ENCODE results near the gene EHBP1. TPM values are rescaled to one million over a fixed set of nuclear protein-coding genes. Genes with fewer than 3 reads are reported as not detected.
"Not testable (repeated sequence)": the region's sequence is repeated elsewhere in the genome, so short reads cannot be mapped to it uniquely, and the experiment has no call there.

EHBP1 gene
- polyA plus RNA-seq, 3 donors = 48.1 to 60.0 (median 55.3) TPM

DNA sequence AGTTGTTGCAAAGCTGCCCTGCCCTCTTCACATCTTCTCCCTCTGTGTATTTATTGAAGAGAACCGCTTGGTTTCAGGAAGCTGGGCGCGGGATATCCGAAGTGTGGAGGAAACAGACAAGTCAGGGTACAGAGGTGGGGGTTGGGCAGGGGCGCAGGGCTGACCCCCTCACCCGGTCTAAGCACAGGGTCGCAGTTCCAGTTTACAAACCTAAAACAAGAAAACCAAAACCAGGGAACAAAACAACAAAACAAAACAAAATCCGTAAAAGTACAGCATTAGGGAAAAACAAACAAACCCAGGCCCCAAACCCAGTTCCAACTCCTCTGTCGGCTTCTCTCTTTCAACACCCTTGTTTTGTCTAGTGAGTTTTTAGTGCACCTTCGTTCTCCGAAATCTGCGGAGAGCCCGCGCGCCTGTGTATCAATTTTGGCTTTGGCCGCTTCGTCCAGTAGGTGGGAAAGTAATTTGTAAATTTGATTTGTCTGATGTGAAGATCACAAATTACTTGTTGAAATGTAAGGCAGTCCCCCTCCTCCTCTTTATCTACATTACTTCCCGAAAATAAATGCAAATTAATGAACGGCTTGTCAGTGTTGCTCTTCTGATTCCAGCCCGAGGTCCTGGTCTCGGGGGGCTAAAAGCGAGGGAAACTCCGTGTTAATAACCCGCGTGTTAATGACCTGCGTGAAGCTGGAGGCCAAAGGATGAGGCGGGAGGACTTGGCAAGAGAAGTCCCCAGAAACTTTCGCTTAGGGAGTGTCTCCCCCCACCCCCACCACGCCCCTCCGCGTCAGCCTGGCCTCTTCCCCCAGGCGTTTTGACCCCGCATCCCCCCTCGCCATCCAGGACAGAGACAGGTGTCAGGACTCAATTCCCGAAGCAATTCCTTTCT, 352.0 kb downstream of the EHBP1 start:
- no peak for DNase-seq (ENCODE audit: low read depth in 3 of 3, low spot score in 2 of 3)

DNA sequence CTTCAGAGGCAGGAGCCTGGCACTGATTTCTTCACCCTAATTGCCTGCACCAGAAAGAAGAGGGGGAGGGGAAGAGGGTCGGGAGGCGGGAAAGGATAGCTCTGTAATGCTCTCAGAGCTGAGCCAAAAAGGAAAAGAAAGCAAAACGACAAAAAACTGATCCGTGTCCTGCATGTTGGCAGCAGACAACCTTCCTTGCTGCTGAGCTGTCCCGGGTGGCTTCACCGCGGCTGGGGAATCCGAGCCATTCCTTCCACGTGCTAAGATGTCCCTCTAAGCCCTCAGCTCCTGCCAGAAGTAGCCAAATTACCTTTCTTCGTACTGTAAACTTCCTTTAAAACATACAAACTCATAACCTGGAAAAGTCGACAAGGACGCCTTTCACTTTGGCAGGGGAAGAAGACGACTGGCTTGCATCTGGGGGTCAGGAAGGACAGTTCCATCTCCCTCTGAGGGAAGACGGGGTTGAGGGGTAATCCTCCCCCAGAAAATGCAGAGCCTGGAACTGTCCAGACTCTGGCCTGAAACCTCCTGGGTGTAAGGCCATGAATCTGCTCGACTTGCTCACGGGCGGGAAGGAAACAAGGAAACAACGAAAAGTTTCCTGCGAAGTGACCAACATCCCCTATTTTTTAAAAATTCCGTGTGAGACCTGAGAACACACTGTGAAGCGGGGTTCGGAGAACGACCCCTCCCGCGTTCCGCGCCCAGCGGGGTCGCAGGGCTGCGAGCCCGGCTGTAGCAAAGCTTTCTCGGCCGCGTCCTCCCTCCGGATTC, 352.8 kb downstream of the EHBP1 start:
- DNase-seq (ENCODE audit: low read depth in 3 of 3, low spot score in 2 of 3) = no peak

DNA sequence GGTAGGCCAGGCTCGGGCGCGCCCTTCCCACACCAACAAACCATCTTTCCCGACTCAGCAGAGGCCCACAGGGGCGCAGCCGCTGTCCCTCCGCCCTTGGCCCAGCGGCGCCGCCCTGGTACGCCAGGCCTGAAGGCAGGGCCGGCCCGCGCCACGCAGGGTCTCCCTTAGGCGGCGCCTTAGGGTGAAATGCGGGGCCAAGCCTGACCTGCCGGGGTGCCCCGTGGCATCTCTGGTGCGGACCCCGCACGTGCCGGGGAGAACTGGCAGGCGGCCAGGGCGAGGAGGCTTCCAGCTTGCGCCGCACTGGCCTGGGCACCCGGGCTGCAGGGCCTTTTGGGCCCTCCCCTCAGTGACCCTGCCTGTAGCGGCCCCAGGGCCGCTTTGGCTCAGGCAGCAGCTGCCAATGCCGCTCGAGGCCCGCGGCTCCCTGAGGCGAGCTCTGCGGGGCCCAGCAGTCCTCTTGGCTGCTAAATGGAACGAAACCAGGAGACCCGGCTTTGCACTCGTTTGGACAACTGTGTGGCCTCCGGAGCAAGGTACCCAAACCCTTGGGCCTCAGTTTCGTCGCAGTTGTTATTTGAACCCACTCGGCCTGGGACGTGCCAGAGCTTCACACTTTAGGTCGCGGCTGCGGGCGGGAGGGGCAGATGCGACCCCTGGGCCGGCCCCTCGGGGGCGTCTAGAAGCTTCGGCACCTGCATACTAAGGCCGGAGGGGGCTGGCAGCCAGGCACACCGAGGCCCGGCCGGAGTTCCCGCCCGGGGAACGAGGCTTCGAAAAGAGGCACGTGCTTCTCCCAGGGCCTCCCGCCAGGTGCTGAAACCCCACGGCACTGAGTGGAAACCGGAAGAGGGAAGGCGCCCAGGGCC, 353.6 kb downstream of the EHBP1 start:
- DNase-seq (ENCODE audit: low read depth in 3 of 3, low spot score in 2 of 3) = no peak

DNA sequence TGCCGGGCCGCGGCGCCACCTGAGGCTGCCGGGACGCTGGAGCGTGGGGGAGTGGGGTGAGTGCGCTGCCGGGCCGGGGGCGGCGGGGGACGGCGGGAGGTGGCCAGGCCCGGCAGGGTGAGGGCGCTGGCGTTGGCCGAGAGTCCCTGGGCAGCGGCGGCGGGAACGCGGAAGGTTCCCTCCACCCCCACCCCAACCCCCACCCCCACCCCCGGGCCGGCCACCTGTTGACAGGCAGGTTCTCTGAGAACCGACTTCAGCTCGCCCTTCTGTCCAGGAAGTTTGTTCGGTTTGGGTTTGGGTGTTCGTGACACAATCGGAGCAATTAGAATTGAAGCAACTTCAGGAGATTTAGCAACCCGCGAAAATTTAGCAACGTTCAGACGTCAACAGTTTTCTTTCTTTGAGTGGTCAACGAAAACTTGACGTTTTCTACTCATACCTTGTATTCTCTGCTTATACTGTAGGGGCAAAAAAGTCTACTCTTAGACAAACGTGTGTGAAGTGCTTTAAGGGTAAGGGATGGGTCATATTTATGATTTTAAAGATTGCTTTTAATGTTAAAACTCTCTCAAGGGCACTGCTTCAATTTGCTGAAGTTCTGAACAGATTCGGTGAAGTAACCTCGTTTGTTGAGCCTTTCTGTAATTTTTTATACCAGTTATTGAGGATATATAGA, 354.4 kb downstream of the EHBP1 start:
- no peak for DNase-seq (ENCODE audit: low read depth in 3 of 3, low spot score in 2 of 3)

DNA sequence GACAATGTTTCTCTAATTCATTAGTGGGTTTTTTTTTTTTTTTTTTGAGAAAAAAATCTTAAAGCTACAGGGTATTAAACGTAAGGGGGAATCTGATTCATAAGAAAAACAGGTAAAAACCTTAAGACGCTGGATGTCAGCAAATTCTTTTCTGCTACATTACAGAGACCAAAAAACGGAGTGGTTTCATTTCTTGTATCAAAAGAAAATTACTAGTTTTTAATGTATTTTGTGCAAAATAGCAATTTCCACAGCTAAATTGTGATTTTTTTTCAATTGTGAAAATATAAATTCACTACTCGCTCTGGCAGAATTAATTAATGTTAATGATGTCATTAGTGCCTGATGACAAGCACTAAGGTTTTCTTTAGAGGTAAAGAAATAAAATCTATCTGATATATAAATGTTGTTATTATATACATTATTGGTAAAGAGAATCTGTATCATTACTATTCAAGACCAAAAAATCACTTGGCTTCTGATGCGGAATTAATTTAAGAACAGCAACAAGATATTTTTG, 355.0 kb downstream of the EHBP1 start:
- DNase-seq (ENCODE audit: low read depth in 3 of 3, low spot score in 2 of 3) = no peak

DNA sequence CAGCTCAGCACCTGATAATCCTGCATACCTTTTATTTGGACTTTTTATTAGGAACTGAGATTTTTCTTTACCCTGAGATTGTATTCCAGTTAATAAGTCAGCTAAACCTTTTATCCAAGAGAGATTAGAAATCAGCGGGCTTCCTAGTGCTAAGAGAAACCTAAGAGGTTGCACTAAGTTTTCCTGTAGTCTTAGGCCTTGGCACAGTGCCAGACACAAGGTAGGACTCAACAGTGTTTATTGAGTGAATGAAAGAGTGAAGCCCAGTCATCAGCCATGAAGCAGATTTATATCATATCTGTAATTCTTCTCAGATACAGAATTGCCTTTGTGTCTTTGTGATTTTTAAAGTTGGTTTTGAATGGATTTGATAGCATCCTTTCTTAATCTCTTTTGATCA, 358.7 kb downstream of the EHBP1 start:
- no peak for DNase-seq (ENCODE audit: low read depth in 3 of 3, low spot score in 2 of 3)

DNA sequence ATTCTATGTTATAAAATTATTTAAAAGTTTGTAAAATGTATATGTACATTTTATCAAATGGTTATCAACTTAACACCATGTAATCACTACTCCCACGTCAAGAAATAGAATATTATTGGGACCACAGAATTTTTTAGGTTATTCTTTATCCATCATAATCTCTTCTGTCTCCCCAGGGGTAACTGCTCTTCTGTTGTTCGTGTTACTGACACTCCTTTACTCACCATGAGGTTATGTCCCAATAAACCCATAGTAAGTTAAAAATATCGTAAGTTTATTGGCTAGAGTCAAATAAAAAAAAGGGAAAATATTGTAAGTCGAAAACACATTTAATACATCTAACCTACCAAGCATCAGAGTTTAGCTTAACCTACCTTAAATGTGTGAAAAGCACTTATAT, 359.1 kb downstream of the EHBP1 start:
- DNase-seq (ENCODE audit: low read depth in 3 of 3, low spot score in 2 of 3) = no peak

DNA sequence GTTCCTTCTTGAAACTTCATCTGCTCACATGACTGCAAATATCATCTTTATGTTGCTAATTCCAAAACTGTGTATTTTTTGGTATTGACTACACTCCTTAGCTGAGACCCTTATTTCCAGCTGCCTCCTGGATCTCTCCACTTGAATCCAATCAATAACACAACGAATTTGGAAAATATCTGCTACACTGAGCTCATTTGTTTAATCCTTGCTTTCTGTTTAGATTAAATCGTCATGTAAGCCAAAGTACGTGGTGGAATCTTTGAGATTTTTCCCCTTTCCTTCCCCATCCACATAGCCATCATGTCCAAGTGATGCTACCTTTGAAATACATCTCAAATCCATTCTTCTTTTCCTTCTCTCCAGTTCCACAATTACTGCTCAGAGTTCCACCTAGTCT, 360.8 kb downstream of the EHBP1 start:
- no peak for DNase-seq (ENCODE audit: low read depth in 3 of 3, low spot score in 2 of 3)

DNA sequence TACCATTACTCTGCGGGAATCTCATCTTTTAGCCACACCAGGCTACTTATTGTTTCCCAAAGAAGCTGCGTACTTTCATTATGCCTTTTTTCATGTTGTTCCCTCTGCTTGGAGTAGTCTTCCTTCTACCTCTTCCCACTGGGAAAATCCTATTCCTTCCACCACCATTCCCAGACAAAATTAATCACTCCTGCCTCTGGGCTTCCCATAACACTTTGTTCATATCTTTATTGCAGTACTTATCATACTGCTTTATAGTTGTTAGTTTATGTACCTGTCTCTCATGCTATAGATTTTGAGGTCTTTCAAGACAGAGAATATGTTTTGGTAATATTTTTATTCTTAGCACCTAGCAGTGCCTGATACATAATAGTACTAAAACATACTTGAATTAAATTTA, 361.3 kb downstream of the EHBP1 start:
- no peak for DNase-seq (ENCODE audit: low read depth in 3 of 3, low spot score in 2 of 3)

DNA sequence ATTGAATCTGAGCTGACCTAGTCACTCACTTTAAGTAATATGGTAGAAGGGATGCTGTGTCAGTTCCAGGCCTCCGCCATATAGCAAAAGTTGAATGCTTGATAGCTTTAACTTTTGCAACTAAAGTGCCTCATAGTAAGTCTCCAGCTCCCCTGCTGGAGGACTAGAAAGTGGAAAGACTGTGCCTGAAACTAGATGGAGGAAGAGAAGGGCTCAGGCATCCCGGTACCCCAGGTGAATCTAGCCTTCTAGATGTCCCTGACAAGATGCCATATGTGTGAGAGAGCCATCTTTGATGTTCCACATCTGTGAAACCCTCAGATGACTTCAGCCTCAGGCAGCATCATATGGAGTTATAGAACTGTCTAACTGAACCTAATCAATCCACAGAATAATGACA, 366.2 kb downstream of the EHBP1 start:
- DNase-seq (ENCODE audit: low read depth in 3 of 3, low spot score in 2 of 3) = no peak

DNA sequence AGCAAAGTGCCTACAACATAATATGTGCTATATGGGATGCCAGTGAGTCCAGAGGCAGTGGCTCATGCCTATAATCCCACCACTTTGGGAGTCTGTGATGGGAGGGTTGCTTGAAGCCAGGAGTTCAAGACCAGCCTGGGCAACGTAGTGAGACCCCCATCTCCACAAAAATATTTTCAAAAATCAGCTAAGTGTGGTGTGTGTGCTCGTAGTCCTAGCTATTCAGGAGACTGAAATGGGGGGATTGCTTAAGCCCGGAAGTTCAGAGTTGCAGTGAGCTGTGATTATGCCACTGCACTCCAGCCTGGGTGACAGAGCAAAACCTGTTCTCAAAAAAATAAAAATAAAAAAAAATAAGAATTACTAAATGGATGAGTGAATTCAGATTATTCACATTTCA, 368.5 kb downstream of the EHBP1 start:
- DNase-seq (ENCODE audit: low read depth in 3 of 3, low spot score in 2 of 3) = no peak

DNA sequence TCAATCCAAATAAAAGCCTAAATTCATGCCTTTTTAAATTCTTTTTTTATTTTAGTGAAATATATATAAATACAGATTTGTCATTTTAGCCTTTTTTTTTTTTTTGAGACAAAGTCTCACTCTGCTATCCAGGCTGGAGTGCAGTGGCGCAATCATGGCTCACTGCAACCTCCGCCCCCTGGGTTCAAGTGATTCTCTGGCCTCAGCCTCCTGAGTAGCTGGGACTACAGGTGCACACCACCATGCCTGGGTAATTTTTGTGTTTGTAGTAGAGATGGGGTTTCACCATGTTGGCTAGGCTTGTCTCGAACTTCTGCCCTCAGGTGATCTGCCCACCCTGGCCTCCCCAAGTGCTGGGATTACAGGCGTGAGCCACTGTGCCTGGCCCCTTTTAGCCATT, 368.9 kb downstream of the EHBP1 start:
- DNase-seq (ENCODE audit: low read depth in 3 of 3, low spot score in 2 of 3) = not testable (repeated sequence)

DNA sequence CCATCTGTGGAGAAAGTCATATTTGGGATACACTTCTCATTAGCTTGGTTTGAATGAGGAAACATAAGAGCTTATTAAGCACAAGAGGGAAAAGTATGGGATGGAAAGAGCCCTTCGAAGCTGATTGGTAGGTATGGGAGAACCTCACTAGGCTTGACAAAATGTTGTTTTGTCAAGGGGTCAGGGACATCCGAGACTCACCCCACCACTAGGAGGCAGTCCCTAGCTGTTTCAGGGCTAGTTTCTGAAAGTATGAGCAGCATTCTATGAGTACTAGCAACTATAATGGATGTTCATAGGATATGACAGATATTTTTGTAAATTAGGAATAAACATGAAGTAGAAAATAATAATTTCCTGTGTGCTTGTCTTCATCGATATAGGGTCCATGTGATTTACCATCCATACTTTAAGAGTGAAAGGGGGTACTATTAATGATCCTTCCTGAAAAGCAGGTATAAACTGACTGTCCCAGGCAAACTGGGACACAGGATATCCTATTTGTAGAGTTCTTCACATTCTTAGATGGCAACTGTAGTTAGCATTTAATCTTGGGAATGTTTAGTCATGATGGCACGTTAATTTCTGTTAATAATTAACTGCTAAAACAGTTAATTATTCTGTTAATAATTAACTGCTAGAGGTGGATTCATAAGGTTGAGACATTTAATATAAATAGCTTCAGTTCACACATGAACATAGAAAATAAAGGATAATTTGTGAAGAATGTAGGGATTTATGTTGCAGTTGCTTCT, 373.5 kb downstream of the EHBP1 start:
- DNase-seq (ENCODE audit: low read depth in 3 of 3, low spot score in 2 of 3) = no peak

DNA sequence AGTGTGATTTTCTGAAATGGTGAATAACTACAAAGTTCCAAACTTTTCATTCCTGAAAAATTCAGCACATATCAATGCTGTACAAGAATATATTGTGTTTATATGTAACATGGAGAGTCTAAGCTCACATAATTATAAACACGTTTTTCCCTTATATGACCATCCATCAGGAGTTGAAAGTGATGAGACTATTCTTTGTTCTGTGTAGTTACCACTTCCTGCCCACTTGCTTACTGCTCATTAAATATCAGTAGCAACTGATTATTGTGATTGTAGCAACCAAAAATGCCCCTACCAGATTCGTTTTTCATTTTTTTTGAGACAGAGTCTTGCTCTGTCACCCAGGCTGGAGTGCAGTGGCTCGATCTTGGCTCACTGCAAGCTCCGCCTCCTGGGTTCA, 375.9 kb downstream of the EHBP1 start:
- DNase-seq (ENCODE audit: low read depth in 3 of 3, low spot score in 2 of 3) = no peak

DNA sequence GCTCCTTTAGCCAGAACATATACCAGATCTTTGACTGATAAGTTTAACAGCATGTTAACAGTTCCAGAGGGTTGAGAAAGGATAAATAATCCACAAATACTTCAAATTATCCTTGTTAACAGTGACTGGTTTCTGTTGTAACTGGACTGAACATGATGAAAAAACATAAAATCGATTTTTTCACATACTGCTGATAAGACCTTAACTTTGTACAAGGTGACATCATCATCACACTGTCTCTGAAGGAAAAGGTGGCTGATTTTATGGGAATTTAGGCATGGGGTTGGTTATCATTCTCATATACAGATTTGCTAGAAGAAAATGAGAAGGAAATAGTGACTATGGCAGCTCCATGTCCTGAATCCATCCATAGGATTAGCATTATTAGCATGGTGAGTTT, 381.2 kb downstream of the EHBP1 start:
- DNase-seq (ENCODE audit: low read depth in 3 of 3, low spot score in 2 of 3) = no peak

DNA sequence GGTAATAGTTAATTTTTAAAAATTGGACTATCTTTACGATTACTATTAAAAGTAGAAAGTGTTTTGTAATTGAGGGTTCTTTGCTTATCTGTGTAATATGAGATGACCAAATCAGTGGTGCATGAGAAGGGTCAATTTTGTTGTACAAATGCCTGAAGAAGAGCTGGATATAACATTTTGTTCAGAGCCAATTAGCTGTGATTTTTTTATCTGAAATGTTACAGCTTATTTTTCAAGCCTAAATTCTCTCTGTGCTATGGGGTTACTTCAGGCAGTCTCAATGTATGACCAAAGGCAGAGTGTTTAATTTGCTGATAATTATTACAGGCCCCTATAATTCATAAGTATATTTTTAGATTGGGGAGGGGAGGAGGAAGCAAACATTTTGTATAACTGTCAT, 386.9 kb downstream of the EHBP1 start:
- no peak for DNase-seq (ENCODE audit: low read depth in 3 of 3, low spot score in 2 of 3)

DNA sequence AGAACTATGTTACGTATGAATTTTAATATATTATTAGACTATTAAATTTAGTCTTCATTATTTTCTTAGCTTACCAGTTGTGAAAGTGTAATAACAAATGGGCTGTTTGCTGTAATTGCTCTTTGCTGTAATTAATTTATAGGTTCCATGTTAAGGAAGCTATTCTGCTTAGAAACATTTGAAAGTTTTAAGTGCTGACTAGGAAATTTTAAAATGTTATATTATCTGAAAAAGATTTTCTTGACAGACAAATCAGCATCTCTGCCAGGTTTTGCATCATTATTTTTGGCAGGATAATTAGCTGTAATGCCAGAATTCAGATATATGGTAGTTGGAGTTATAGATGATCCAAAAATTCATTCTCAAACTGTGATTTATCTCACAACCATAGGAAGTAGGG, 387.3 kb downstream of the EHBP1 start:
- DNase-seq (ENCODE audit: low read depth in 3 of 3, low spot score in 2 of 3) = no peak

DNA sequence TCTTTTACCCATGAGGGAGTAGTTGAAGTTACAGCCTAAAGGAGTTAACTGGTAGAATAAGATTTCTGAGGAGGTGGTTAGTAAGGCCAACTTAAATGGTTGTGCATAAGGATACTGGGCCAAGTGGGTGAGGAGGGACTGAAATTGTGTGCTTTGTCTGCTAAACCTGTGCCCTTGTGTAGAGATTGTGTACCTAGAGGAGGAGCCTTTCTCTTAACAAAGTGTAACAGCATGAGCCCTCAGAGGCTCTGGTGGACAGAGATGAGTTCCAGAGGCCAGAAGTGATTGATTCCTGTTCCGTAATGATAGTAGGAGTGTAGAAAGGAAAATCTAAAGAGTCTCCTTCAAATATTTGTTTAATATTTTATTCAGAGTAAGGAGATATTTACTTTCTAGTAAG, 388.0 kb downstream of the EHBP1 start:
- DNase-seq (ENCODE audit: low read depth in 3 of 3, low spot score in 2 of 3) = no peak

Data from right renal cortex interstitium (tissue), 3 donors.